Esophagus squamous epithelium (tissue), 5 donors: ENCODE measurements around the gene PCCA. TPM values are rescaled to one million over a fixed set of nuclear protein-coding genes. Genes with fewer than 3 reads are reported as not detected.

Experiments used
- DNase-seq: peaks from one replicate; lab custom pipeline; 2025; lab: John Stamatoyannopoulos, UW
- H3K27ac ChIP-seq, 4 donors: fragments of 200-600 bp; sonication (generic); one replicate each; pipeline ENCODE4 v1.5.1; 2016 to 2019; ENCODE audit warnings: mild to moderate bottlenecking in 1 of 4
- H3K27me3 ChIP-seq, 4 donors: fragments of 200-600 bp; sonication (generic); 1 replicate in 3 of 4; 2 replicates in 1 of 4; pipeline versions ENCODE4 v1.5.1 to v1.6.0; 2017 to 2021; ENCODE audit warnings: antibody characterized with exemption in 1 of 4
- H3K36me3 ChIP-seq, 3 donors: fragments of 200-600 bp; sonication (generic); one replicate each; pipeline ENCODE4 v1.5.1; 2016 to 2019
- H3K4me1 ChIP-seq, 3 donors: fragments of 200-600 bp; sonication (generic); one replicate each; pipeline ENCODE4 v1.5.1; 2017 to 2019
- H3K4me3 ChIP-seq, 4 donors: fragments of 200-600 bp; sonication (generic); 1 replicate in 3 of 4; 2 replicates in 1 of 4; pipeline ENCODE4 v1.5.1; 2016 to 2019; ENCODE audit warnings: mild to moderate bottlenecking in 2 of 4, moderate library complexity in 1 of 4
- H3K9me3 ChIP-seq, 3 donors: fragments of 200-600 bp; sonication (generic); one replicate each; pipeline ENCODE4 v1.5.1; 2016 to 2019
- POLR2A ChIP-seq, 4 donors: fragments of 450-650 bp; IDR thresholded peaks; one replicate each; pipeline ENCODE4 v1.6.1; 2017; ENCODE audit warnings: antibody characterized with exemption in 4 of 4, mild to moderate bottlenecking in 4 of 4, moderate library complexity in 3 of 4
- WGBS, 2 donors: methylation state at CpG; one replicate each; pipeline ENCODE4 v1.1.5; 2018; 5-methylcytosine and 5-hydroxymethylcytosine counted together
- intact Hi-C: fragments of 100-400 bp; cut with DNase I; formaldehyde crosslinking; loops from one replicate; pipeline ENCODE4 v1.15.0; 2022
- total RNA-seq, 4 donors: library from RNA; depleted of rRNA; stranded (reverse); fragments of >200 nt; gene quantifications; one replicate each; pipeline ENCODE4 v1.1.0, GENCODE V29; 2016
- TF ChIP-seq, protein P1 (sequence below), 6 experiments: fragments of 450-650 bp in 4 of 6; fragments of 200-600 bp in 2 of 6; sonication (generic) in 2 of 6; IDR thresholded peaks; one replicate each; pipeline ENCODE4 v1.5.1; 2016 to 2019; ENCODE audit warnings: antibody characterized with exemption in 6 of 6, mild to moderate bottlenecking in 4 of 6, moderate library complexity in 4 of 6
- donor health status: DM: yes; HTN: yes; CAD: no.

Gene PCCA
- total RNA-seq, 4 donors from 2014 or later: 21.5 to 46.5 (median 30.2) TPM

DNA sequence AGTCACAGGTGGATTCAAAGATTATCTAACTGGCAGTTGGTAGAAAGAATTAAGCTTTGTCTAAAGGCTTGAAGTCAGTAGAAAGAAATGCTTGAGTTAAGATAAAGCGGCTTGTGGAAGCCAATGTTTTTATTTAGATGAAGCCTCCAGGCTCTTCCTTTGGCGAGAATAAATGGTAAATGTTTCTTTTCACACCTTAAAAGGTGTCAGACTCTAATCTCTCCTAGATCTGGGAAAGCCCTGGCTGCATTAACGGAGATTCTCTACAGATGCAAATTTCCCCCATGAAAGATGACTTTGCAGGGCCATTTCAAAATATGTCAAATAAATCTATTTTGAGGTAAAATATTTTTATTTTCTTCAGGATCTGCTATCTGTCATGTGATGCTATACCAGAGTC is 37.8 kb upstream of the PCCA start:
- Histone ChIP-seq H3K4me3 (no peak overlapping the region), H3K9me3 (no peaks in the 10 kb centered on the region), H3K4me1 (no peaks in the 10 kb centered on the region), H3K27me3 (no peaks in the 10 kb centered on the region), H3K27ac (no peak overlapping the region), H3K36me3 (no peaks in the 10 kb centered on the region)
- TF ChIP-seq POLR2A (IDR thresholded peaks at IDR 0.05): no peak
- TF ChIP-seq, protein P1, sequence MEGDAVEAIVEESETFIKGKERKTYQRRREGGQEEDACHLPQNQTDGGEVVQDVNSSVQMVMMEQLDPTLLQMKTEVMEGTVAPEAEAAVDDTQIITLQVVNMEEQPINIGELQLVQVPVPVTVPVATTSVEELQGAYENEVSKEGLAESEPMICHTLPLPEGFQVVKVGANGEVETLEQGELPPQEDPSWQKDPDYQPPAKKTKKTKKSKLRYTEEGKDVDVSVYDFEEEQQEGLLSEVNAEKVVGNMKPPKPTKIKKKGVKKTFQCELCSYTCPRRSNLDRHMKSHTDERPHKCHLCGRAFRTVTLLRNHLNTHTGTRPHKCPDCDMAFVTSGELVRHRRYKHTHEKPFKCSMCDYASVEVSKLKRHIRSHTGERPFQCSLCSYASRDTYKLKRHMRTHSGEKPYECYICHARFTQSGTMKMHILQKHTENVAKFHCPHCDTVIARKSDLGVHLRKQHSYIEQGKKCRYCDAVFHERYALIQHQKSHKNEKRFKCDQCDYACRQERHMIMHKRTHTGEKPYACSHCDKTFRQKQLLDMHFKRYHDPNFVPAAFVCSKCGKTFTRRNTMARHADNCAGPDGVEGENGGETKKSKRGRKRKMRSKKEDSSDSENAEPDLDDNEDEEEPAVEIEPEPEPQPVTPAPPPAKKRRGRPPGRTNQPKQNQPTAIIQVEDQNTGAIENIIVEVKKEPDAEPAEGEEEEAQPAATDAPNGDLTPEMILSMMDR (IDR thresholded peaks at IDR 0.05): no peak
- intact Hi-C loops: no loop called here
- no peak for DNase-seq
- 55 to 65% methylated on average over 3 of the region's 3 CpGs for WGBS, 2 donors

DNA sequence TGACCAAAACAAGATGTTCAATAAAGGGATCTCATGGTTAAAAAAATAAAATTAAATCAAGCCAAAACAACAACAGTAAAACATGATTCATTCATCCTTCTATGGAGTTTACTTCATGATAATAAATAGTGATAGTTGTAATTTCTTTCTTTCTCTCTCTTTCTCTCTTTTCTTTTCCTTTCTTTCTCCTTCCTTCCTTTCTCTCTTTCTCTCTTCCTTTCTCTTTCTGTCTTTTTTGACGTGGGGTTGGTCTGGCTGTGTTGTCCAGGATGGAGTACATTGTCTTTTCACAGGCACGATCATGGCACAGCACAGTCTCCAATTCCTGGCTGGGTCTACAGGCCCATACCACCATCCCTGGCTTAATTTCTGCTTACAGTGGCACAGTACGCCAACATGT is 29.1 kb upstream of the PCCA start:
- 93 to 94% methylated on average over 3 of the region's 3 CpGs for WGBS, 2 donors
- peaks cover 0 to 9% (median 0%) of the 10 kb centered on the region in 3 donors for H3K4me1 ChIP-seq
- H3K36me3 ChIP-seq: no peaks in the 10 kb centered on the region
- H3K27ac ChIP-seq: no peak overlapping the region
- peaks cover 0 to 19% (median 0%) of the 10 kb centered on the region in 4 donors for H3K27me3 ChIP-seq
- H3K4me3 ChIP-seq: no peak overlapping the region
- intact Hi-C loops: no loop called here
- TF ChIP-seq, protein P1 (IDR thresholded peaks at IDR 0.05): no peak
- TF ChIP-seq POLR2A (IDR thresholded peaks at IDR 0.05): no peak
- no peak for DNase-seq
- H3K9me3 ChIP-seq: no peaks in the 10 kb centered on the region

DNA sequence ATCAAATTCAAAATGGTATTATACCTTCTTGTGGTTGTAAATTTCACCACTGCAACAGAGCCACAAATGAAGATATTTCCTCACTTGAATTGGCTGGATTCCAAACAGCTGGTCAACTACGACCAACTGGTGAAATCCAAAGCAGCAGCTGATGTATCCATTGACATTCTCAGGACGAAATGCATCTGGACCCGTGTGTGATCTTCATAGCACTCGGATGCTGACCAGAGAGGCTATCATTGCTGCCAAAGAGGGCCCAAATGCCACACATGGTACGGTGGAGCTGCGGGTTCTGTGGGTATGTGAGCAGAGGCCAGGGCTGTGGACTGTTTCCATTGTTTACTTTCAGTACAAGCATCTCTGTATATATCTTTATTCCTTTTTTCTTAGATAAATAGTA is 25.6 kb upstream of the PCCA start:
- TF ChIP-seq, protein P1 (IDR thresholded peaks at IDR 0.05): no peak
- TF ChIP-seq POLR2A (IDR thresholded peaks at IDR 0.05): no peak

DNA sequence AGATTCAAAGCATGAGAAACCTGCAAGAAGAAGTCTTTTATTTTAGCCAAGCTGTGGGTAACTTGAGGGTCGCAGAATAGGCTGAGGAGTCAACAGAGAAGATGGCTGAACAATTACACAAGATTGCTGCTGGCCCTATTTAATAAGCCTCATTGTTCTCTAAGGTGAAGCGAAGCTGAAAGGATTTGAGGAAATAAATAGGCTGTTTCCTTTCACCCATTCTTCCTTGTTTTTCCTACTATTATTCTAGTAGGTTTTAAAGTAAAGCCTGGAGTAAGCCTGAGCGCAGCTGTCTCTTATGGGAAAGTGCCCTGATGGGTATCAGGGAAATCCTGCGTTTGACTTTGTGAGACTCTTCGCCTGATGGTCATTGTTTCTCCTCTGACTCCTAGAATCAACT is 25.0 kb upstream of the PCCA start:
- Histone ChIP-seq H3K4me1 (peaks cover 0 to 18% (median 5%) of the 10 kb centered on the region in 3 donors), H3K36me3 (no peaks in the 10 kb centered on the region), H3K27me3 (peaks cover 0 to 19% (median 0%) of the 10 kb centered on the region in 4 donors), H3K27ac (no peak overlapping the region), H3K9me3 (no peaks in the 10 kb centered on the region), H3K4me3 (no peak overlapping the region)
- DNase-seq: no peak
- intact Hi-C loops: no loop called here
- TF ChIP-seq, protein P1 (IDR thresholded peaks at IDR 0.05): no peak
- TF ChIP-seq POLR2A (IDR thresholded peaks at IDR 0.05): no peak
- WGBS, 2 donors: 67 to 74% methylated on average over 5 of the region's 5 CpGs

More for the DNA sequence above, 25.6 kb upstream of the PCCA start:
- no peaks in the 10 kb centered on the region for H3K36me3 ChIP-seq
- intact Hi-C loops: no loop called here
- H3K4me1 ChIP-seq: peaks cover 0 to 12% (median 0%) of the 10 kb centered on the region in 3 donors
- DNase-seq: no peak
- H3K4me3 ChIP-seq: no peak overlapping the region
- H3K9me3 ChIP-seq: no peaks in the 10 kb centered on the region
- no peak overlapping the region for H3K27ac ChIP-seq
- H3K27me3 ChIP-seq: peaks cover 0 to 19% (median 0%) of the 10 kb centered on the region in 4 donors
- WGBS, 2 donors: 70 to 79% methylated on average over 6 of the region's 6 CpGs

DNA sequence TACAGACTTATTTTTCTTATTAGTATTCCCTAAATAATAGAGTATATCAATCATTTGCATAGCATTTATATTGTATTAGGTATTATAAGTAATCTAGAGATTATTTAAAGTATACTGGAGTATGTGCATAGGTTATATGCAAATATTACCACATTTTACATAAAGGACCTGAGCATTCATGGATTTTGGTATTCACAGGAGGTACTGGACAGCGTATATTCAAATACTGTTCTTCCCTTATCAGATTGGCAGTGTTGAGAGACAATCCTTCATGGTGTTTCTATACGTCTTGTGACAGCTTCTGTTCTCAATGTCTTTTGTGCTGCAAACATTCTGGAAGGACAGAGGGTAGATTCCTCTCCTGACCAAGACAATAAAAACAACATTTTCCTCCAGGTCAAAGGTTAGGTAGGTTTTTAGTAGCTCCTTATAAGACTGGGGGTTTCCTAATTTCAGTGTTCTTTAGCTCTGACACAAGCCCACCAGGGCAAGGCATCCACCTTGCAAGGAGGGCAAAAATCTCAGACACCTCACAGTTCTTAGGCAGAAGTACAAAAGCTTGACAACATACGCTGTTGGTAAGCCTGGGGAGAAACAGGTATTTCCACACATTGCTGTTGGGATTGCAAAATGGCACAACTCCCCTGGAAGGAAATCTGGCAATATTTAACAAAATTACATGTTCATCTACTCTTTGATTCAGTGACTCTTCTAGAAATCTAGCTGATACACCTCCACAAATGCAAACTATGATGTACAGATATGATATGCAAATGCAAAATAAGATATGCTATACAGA is 20.6 kb upstream of the PCCA start:
- Histone ChIP-seq H3K27ac (no peak overlapping the region), H3K4me3 (no peak overlapping the region), H3K9me3 (no peaks in the 10 kb centered on the region), H3K36me3 (no peaks in the 10 kb centered on the region), H3K27me3 (peaks cover 0 to 9% (median 0%) of the 10 kb centered on the region in 4 donors), H3K4me1 (peaks cover 0 to 27% (median 5%) of the 10 kb centered on the region in 3 donors)
- intact Hi-C loops: no loop called here
- no peak for DNase-seq
- no peak for TF ChIP-seq POLR2A (IDR thresholded peaks at IDR 0.05)
- TF ChIP-seq, protein P1 (IDR thresholded peaks at IDR 0.05): no peak
- WGBS, 2 donors: 73 to 83% methylated on average over 3 of the region's 3 CpGs
